Activated T-cell treated with anti-CD3 and anti-CD28 coated beads, Interleukin-2, amount 50 U/mL, for 48 hours (primary cell): Measurements from ENCODE around the gene EXOC1L.

Experiments used
- DNase-seq, 2 experiments: peaks; one replicate each; pipeline ENCODE4 v3.0.0-alpha.2; 2020

The EXOC1L gene

DNA sequence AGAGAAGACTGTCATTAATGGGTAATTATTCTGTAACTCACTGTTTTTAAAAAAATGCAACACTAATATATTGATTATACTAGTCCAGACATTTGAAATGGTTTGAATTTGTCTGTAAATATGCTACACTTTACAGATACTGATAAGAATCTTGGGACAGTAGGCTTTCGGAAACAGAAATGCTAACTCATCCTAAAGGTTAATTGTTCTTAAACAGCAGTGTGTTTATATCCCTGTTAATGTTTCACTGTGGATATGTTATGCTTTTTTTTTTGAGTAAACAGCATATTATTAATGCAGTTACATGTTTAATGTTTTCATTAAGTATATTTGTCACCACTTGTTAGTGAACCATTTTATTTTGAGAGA, 65.2 kb downstream of the EXOC1L start:
- no peak for DNase-seq
